Measurements from ENCODE around the gene EPB41L1. TPM values are rescaled to one million over a fixed set of nuclear protein-coding genes. Genes with fewer than 3 reads are reported as not detected.

EPB41L1 gene
- total RNA-seq, 1 donor from 2014 or later: 16.7 TPM

GRCh38 chr20:36243726-36244125, 89.2 kb downstream of the EPB41L1 start:
- no peak for TF ChIP-seq CTCF (IDR thresholded peaks at IDR 0.05)
- Histone ChIP-seq H3K4me1 (no peaks in the 10 kb centered on the region), H3K9me3 (no peaks in the 10 kb centered on the region), H3K27me3 (no peaks in the 10 kb centered on the region), H3K4me3 (no peak overlapping the region), H3K36me3 (peaks cover 63 to 81% of the 10 kb centered on the region in 2 donors), H3K27ac (no peak overlapping the region)
- intact Hi-C loops (cut with DNase I): no loop called here
- no peak for DNase-seq (ENCODE audit: low spot score in 2 of 2)

- no peak for TF ChIP-seq CTCF (IDR thresholded peaks at IDR 0.05)
- Histone ChIP-seq H3K4me1 (no peaks in the 10 kb centered on the region), H3K27ac (no peak overlapping the region), H3K9me3 (no peaks in the 10 kb centered on the region), H3K36me3 (peaks cover 48 to 84% of the 10 kb centered on the region in 2 donors), H3K4me3 (no peak overlapping the region), H3K27me3 (no peaks in the 10 kb centered on the region)
- DNase-seq (ENCODE audit: low spot score in 2 of 2): no peak
- intact Hi-C loops (cut with DNase I): no loop called here
Observed at GRCh38 chr20:36246401-36246800, 91.9 kb downstream of the EPB41L1 start.

GRCh38 chr20:36248836-36249235, 94.3 kb downstream of the EPB41L1 start:
- TF ChIP-seq CTCF (IDR thresholded peaks at IDR 0.05): no peak
- H3K4me3 ChIP-seq: no peak overlapping the region
- H3K4me1 ChIP-seq: no peaks in the 10 kb centered on the region
- H3K9me3 ChIP-seq: no peaks in the 10 kb centered on the region
- no peak for DNase-seq (ENCODE audit: low spot score in 2 of 2)
- peaks cover 52 to 82% of the 10 kb centered on the region in 2 donors for H3K36me3 ChIP-seq
- H3K27me3 ChIP-seq: no peaks in the 10 kb centered on the region
- H3K27ac ChIP-seq: no peak overlapping the region
- intact Hi-C loops (cut with DNase I): no loop called here

DNA sequence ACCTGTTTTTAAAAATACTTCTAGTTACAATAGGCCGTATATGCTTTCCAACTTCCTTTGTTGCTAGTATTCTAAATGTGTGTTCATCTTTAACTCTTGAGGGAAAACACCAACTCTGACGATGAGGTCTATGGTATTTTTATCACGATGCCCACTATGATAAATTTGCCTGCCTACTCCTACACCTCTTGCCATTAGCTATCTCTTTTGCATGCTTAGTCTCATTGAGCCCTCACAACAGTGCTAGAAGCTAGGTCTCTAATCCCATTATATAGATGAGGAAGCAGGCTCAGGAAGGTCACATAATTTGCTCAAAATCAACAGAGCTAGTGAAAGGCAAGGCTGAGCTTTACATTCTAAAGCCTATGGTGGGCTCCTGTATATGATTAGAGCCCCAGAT, 94.9 kb downstream of the EPB41L1 start:
- Histone ChIP-seq H3K4me3 (no peak overlapping the region), H3K9me3 (no peaks in the 10 kb centered on the region), H3K27ac (no peak overlapping the region), H3K36me3 (peaks cover 52 to 76% of the 10 kb centered on the region in 2 donors), H3K27me3 (no peaks in the 10 kb centered on the region), H3K4me1 (no peaks in the 10 kb centered on the region)
- DNase-seq (ENCODE audit: low spot score in 2 of 2): no peak
- intact Hi-C loops (cut with DNase I): no loop called here
- no peak for TF ChIP-seq CTCF (IDR thresholded peaks at IDR 0.05)

GRCh38 chr20:36251426-36251825, 96.9 kb downstream of the EPB41L1 start:
- H3K9me3 ChIP-seq: no peaks in the 10 kb centered on the region
- intact Hi-C loops (cut with DNase I): no loop called here
- no peak overlapping the region for H3K4me3 ChIP-seq
- no peak for TF ChIP-seq CTCF (IDR thresholded peaks at IDR 0.05)
- H3K27me3 ChIP-seq: no peaks in the 10 kb centered on the region
- no peak overlapping the region for H3K27ac ChIP-seq
- H3K36me3 ChIP-seq: peaks cover 48 to 72% of the 10 kb centered on the region in 2 donors
- no peak for DNase-seq (ENCODE audit: low spot score in 2 of 2)
- H3K4me1 ChIP-seq: no peaks in the 10 kb centered on the region

- intact Hi-C loops (cut with DNase I): no loop called here
- no peak for DNase-seq (ENCODE audit: low spot score in 2 of 2)
- peaks cover 39 to 69% of the 10 kb centered on the region in 2 donors for H3K36me3 ChIP-seq
- H3K4me3 ChIP-seq: no peak overlapping the region
- no peaks in the 10 kb centered on the region for H3K9me3 ChIP-seq
- no peak for TF ChIP-seq CTCF (IDR thresholded peaks at IDR 0.05)
- no peaks in the 10 kb centered on the region for H3K27me3 ChIP-seq
- no peaks in the 10 kb centered on the region for H3K4me1 ChIP-seq
- no peak overlapping the region for H3K27ac ChIP-seq
Observed at GRCh38 chr20:36252511-36252910, 98.0 kb downstream of the EPB41L1 start.

All from ascending aorta (tissue), 2 donors.